ENCODE measurements around the gene FAM180A. TPM values are rescaled to one million over a fixed set of nuclear protein-coding genes. Genes with fewer than 3 reads are reported as not detected.

Gene FAM180A
- total RNA-seq, 2 donors from 2014 or later = 0.45 to 1.1 TPM

- intact Hi-C loops (cut with DNase I) = no loop called here
- no peak overlapping the region for H3K27ac ChIP-seq
- no peaks in the 10 kb centered on the region for H3K27me3 ChIP-seq
These were observed 38.3 kb upstream of the FAM180A start for GRCh38 chr7:135786911-135787310.

GRCh38 chr7:135785065-135785464, 36.5 kb upstream of the FAM180A start:
- no peaks in the 10 kb centered on the region for H3K9me3 ChIP-seq
- H3K4me3 ChIP-seq = no peak overlapping the region
- DNase-seq = no peak
- no peaks in the 10 kb centered on the region for H3K4me1 ChIP-seq
- no peaks in the 10 kb centered on the region for H3K36me3 ChIP-seq
- H3K27me3 ChIP-seq = no peaks in the 10 kb centered on the region
- no peak overlapping the region for H3K9ac ChIP-seq (ENCODE audit: low read depth in 2 of 2, low read length in 2 of 2)
- no peak overlapping the region for H3K27ac ChIP-seq
- intact Hi-C loops (cut with DNase I) = no loop called here
- TF ChIP-seq CTCF (IDR thresholded peaks at IDR 0.05) = no peak

More at GRCh38 chr7:135786911-135787310, 38.3 kb upstream of the FAM180A start:
- Histone ChIP-seq H3K9ac (ENCODE audit: low read depth in 2 of 2, low read length in 2 of 2) (no peak overlapping the region), H3K4me3 (no peak overlapping the region), H3K36me3 (no peaks in the 10 kb centered on the region), H3K9me3 (no peaks in the 10 kb centered on the region), H3K4me1 (no peaks in the 10 kb centered on the region)
- no peak for DNase-seq
- TF ChIP-seq CTCF (IDR thresholded peaks at IDR 0.05) = no peak

GRCh38 chr7:135784013-135784412, 35.4 kb upstream of the FAM180A start:
- Histone ChIP-seq H3K4me1 (no peaks in the 10 kb centered on the region), H3K27me3 (no peaks in the 10 kb centered on the region), H3K9me3 (no peaks in the 10 kb centered on the region), H3K36me3 (no peaks in the 10 kb centered on the region), H3K9ac (ENCODE audit: low read depth in 2 of 2, low read length in 2 of 2) (no peak overlapping the region), H3K27ac (no peak overlapping the region), H3K4me3 (no peak overlapping the region)
- intact Hi-C loops (cut with DNase I) = no loop called here
- TF ChIP-seq CTCF (IDR thresholded peaks at IDR 0.05) = no peak
- no peak for DNase-seq

GRCh38 chr7:135782801-135783200, 34.2 kb upstream of the FAM180A start:
- Histone ChIP-seq H3K36me3 (no peaks in the 10 kb centered on the region), H3K9me3 (no peaks in the 10 kb centered on the region), H3K4me1 (no peaks in the 10 kb centered on the region), H3K27me3 (no peaks in the 10 kb centered on the region), H3K9ac (ENCODE audit: low read depth in 2 of 2, low read length in 2 of 2) (no peak overlapping the region), H3K27ac (no peak overlapping the region), H3K4me3 (no peak overlapping the region)
- no peak for DNase-seq
- intact Hi-C loops (cut with DNase I) = no loop called here
- no peak for TF ChIP-seq CTCF (IDR thresholded peaks at IDR 0.05)

GRCh38 chr7:135782377-135782776, 33.8 kb upstream of the FAM180A start:
- no peaks in the 10 kb centered on the region for H3K27me3 ChIP-seq
- no peak overlapping the region for H3K9ac ChIP-seq (ENCODE audit: low read depth in 2 of 2, low read length in 2 of 2)
- no peak for DNase-seq
- TF ChIP-seq CTCF (IDR thresholded peaks at IDR 0.05) = no peak
- H3K4me3 ChIP-seq = no peak overlapping the region
- no peak overlapping the region for H3K27ac ChIP-seq
- H3K36me3 ChIP-seq = no peaks in the 10 kb centered on the region
- H3K9me3 ChIP-seq = no peaks in the 10 kb centered on the region
- intact Hi-C loops (cut with DNase I) = no loop called here
- no peaks in the 10 kb centered on the region for H3K4me1 ChIP-seq
